ENCODE data around the gene BCAP31. TPM values are rescaled to one million over a fixed set of nuclear protein-coding genes. Genes with fewer than 3 reads are reported as not detected.
A peak's percentile ranks its signal among the peaks of the same experiment; 100 is the strongest.

BCAP31 gene
- polyA plus RNA-seq, 1 donor from 2014 or later = 254 TPM

- peaks cover 0 to 8% (median 0%) of the 10 kb centered on the region in 3 donors for H3K9me3 Mint-ChIP-seq
- H3K27ac Mint-ChIP-seq = peak overlapping the region in 1 of 3 donors; percentile 40
- peaks cover 0 to 3% (median 0%) of the 10 kb centered on the region in 3 donors for H3K4me1 Mint-ChIP-seq
- peaks cover 9% of the 10 kb centered on the region for H3K27me3 Mint-ChIP-seq
- no peak overlapping the region for H3K4me3 Mint-ChIP-seq
- no peaks in the 10 kb centered on the region for H3K36me3 Mint-ChIP-seq
Observed at GRCh38 chrX:153659268-153659667, 64.9 kb downstream of the BCAP31 start.

GRCh38 chrX:153657161-153657560, 67.0 kb downstream of the BCAP31 start:
- no peak overlapping the region for H3K27ac Mint-ChIP-seq
- peaks cover 7% of the 10 kb centered on the region for H3K27me3 Mint-ChIP-seq
- H3K4me1 Mint-ChIP-seq = peaks cover 0 to 3% (median 0%) of the 10 kb centered on the region in 3 donors
- no peaks in the 10 kb centered on the region for H3K36me3 Mint-ChIP-seq
- peaks cover 0 to 12% (median 8%) of the 10 kb centered on the region in 3 donors for H3K9me3 Mint-ChIP-seq
- H3K4me3 Mint-ChIP-seq = no peak overlapping the region

- Mint-ChIP-seq H3K4me3 (no peak overlapping the region), H3K36me3 (no peaks in the 10 kb centered on the region), H3K4me1 (no peaks in the 10 kb centered on the region)
Observed at GRCh38 chrX:153653556-153653955, 70.6 kb downstream of the BCAP31 start.

GRCh38 chrX:153651540-153652079, 72.6 kb downstream of the BCAP31 start:
- Mint-ChIP-seq H3K36me3 (no peaks in the 10 kb centered on the region), H3K4me1 (no peaks in the 10 kb centered on the region), H3K4me3 (no peak overlapping the region), H3K27me3 (no peaks in the 10 kb centered on the region), H3K27ac (no peak overlapping the region), H3K9me3 (peaks cover 0 to 8% (median 4%) of the 10 kb centered on the region in 3 donors)

More at GRCh38 chrX:153653556-153653955, 70.6 kb downstream of the BCAP31 start:
- no peak overlapping the region for H3K27ac Mint-ChIP-seq
- H3K27me3 Mint-ChIP-seq = peaks cover 2% of the 10 kb centered on the region
- H3K9me3 Mint-ChIP-seq = peaks cover 0 to 8% (median 4%) of the 10 kb centered on the region in 3 donors

GRCh38 chrX:153650959-153651358, 73.2 kb downstream of the BCAP31 start:
- Mint-ChIP-seq H3K27ac (no peak overlapping the region), H3K27me3 (peaks cover 3% of the 10 kb centered on the region), H3K4me3 (no peak overlapping the region), H3K36me3 (no peaks in the 10 kb centered on the region), H3K9me3 (peaks cover 0 to 8% (median 4%) of the 10 kb centered on the region in 3 donors), H3K4me1 (no peaks in the 10 kb centered on the region)

Other genes starting within 250 kb of the BCAP31 start
- gene BGN, start 229.4 kb downstream of the BCAP31 start, polyA plus RNA-seq = not detected
- not detected for gene ATP2B3, start 206.7 kb downstream of the BCAP31 start, polyA plus RNA-seq
- gene CCNQ, start 125.2 kb downstream of the BCAP31 start, polyA plus RNA-seq = 56.1 TPM
- gene DUSP9, start 77.2 kb downstream of the BCAP31 start, polyA plus RNA-seq = not detected
- gene PNCK, start 50.6 kb downstream of the BCAP31 start, polyA plus RNA-seq = not detected
- 0.08 TPM for gene SLC6A8, start 36.5 kb downstream of the BCAP31 start, polyA plus RNA-seq
- 3.6 TPM for gene ABCD1, start 469 bp upstream of the BCAP31 start, polyA plus RNA-seq
- gene PLXNB3, start 39.9 kb upstream of the BCAP31 start, polyA plus RNA-seq = not detected
- gene SRPK3, start 56.7 kb upstream of the BCAP31 start, polyA plus RNA-seq = not detected
- 104 TPM for gene IDH3G, start 70.0 kb upstream of the BCAP31 start, polyA plus RNA-seq
- 395 TPM for gene SSR4, start 70.3 kb upstream of the BCAP31 start, polyA plus RNA-seq
- 0.15 TPM for gene PDZD4, start 106.2 kb upstream of the BCAP31 start, polyA plus RNA-seq
- gene L1CAM, start 161.8 kb upstream of the BCAP31 start, polyA plus RNA-seq = 1.8 TPM
- not detected for gene AVPR2, start 180.3 kb upstream of the BCAP31 start, polyA plus RNA-seq
- 123 TPM for gene ARHGAP4, start 201.9 kb upstream of the BCAP31 start, polyA plus RNA-seq
- gene NAA10, start 210.7 kb upstream of the BCAP31 start, polyA plus RNA-seq = 91.4 TPM
- 1.2 TPM for gene RENBP, start 220.3 kb upstream of the BCAP31 start, polyA plus RNA-seq
- 12.2 TPM for gene HCFC1, start 247.4 kb upstream of the BCAP31 start, polyA plus RNA-seq
- 7.1 TPM for gene TMEM187, start 248.4 kb upstream of the BCAP31 start, polyA plus RNA-seq